ENCODE results near the gene PRRT3. TPM values are rescaled to one million over a fixed set of nuclear protein-coding genes. Genes with fewer than 3 reads are reported as not detected.
A peak's percentile ranks its signal among the peaks of the same experiment; 100 is the strongest.

PRRT3 gene
- 10.4 and 11.4 TPM in 2 replicates for total RNA-seq
- long read RNA-seq, result 0 reads

GRCh38 chr3:9951962-9952805 is at the start of gene PRRT3:
Gene PRRT3, minus strand, starts transcription at chr3:9952408. Its CDS starts 2,293 bp downstream, at chr3:9950115.
- TF ChIP-seq, protein P1, sequence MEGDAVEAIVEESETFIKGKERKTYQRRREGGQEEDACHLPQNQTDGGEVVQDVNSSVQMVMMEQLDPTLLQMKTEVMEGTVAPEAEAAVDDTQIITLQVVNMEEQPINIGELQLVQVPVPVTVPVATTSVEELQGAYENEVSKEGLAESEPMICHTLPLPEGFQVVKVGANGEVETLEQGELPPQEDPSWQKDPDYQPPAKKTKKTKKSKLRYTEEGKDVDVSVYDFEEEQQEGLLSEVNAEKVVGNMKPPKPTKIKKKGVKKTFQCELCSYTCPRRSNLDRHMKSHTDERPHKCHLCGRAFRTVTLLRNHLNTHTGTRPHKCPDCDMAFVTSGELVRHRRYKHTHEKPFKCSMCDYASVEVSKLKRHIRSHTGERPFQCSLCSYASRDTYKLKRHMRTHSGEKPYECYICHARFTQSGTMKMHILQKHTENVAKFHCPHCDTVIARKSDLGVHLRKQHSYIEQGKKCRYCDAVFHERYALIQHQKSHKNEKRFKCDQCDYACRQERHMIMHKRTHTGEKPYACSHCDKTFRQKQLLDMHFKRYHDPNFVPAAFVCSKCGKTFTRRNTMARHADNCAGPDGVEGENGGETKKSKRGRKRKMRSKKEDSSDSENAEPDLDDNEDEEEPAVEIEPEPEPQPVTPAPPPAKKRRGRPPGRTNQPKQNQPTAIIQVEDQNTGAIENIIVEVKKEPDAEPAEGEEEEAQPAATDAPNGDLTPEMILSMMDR (IDR thresholded peaks at IDR 0.05; ENCODE audit: unreplicated experiment), result no peak
- H3K36me3 Mint-ChIP-seq (ENCODE audit: insufficient read depth), result no peaks in the 10 kb centered on the region
- peak within 1 kb of the TSS; percentile 75 for H3K4me3 Mint-ChIP-seq (ENCODE audit: low read depth)
- H3K27ac Mint-ChIP-seq, result no peak within 1 kb of the TSS
- peaks cover 16% of the 10 kb centered on the region for H3K27me3 Mint-ChIP-seq
- DNase-seq (ENCODE audit: low spot score, unreplicated experiment), result no peak
- no peaks in the 10 kb centered on the region for H3K9me3 Mint-ChIP-seq (ENCODE audit: low read depth)
- H3K4me1 Mint-ChIP-seq (ENCODE audit: low read depth), result peaks cover 4% of the 10 kb centered on the region

- peaks cover 5% of the 10 kb centered on the region for H3K36me3 Mint-ChIP-seq (ENCODE audit: insufficient read depth)
- TF ChIP-seq, protein P1 (IDR thresholded peaks at IDR 0.05; ENCODE audit: unreplicated experiment), result no peak
- H3K27ac Mint-ChIP-seq, result no peak overlapping the region
- no peaks in the 10 kb centered on the region for H3K9me3 Mint-ChIP-seq (ENCODE audit: low read depth)
- H3K4me1 Mint-ChIP-seq (ENCODE audit: low read depth), result no peaks in the 10 kb centered on the region
- H3K27me3 Mint-ChIP-seq, result no peaks in the 10 kb centered on the region
- DNase-seq (ENCODE audit: low spot score, unreplicated experiment), result no peak
- H3K4me3 Mint-ChIP-seq (ENCODE audit: low read depth), result no peak overlapping the region
These were observed 48.5 kb upstream of the PRRT3 start for GRCh38 chr3:10000686-10001085.

DNA sequence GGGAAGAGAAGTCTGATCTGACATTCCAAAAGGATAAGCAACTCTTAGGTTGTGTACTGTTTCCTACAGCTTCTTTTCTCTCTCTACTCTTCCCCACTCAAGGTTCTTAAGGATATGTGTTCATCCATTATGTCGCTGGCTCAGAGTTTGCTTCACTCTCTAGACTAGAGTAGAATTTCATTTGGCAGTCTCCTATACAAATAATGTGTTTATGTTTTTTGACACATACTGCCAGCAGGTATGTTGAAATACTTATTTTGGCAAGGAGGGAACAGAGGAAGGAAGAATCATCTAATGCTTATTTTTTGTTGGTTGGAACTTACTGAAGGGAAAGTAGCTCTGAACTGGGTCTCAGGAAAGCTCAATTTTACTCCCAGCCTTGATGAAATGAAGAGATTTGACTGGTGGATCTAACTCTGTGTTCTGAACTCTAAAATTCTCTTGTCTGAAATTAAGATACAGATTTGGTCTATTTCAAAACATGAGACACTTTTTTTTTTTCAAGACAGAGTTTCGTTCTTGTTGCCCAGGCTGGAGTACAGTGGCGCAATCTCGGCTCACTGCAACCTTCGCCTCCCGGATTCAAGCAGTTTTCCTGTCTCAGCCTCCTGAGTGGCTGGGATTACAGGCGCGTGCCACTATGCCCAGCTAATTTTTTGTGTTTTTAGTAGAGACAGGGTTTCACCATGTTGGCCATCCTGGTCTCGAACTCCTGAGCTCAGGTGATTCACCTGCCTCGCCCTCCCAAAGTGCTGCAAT is 42.1 kb upstream of the PRRT3 start:
- Mint-ChIP-seq H3K4me1 (ENCODE audit: low read depth) (no peaks in the 10 kb centered on the region), H3K27ac (no peak overlapping the region), H3K27me3 (no peaks in the 10 kb centered on the region), H3K36me3 (ENCODE audit: insufficient read depth) (no peaks in the 10 kb centered on the region), H3K4me3 (ENCODE audit: low read depth) (no peak overlapping the region), H3K9me3 (ENCODE audit: low read depth) (no peaks in the 10 kb centered on the region)
- TF ChIP-seq, protein P1 (IDR thresholded peaks at IDR 0.05; ENCODE audit: unreplicated experiment), result no peak
- no peak for DNase-seq (ENCODE audit: low spot score, unreplicated experiment)

DNA sequence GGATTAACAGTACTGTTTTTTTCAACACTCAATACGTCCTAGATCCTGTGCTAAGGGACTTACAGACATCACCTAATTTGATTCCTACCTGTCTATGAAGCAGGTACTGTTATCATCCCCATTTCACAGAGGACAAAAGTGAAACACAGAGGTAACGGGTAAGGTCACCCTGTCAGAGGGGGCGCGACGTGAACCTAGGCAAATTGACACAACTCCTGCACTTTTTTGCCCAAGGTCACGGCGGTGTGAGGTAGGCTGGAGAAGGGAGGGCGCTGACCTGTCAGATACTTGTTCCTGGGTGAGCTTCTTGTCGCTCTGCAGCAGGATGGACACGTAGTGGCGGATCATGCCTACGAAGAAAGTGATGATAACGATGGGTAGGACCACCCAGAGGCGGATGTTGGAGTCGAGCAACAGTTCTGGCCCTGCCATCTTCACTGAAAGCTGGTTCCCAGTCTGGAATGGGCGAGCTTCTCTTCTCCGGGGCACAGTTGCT is 34.1 kb upstream of the PRRT3 start:
- Mint-ChIP-seq H3K4me3 (ENCODE audit: low read depth) (peak overlapping the region; percentile 97), H3K27me3 (no peaks in the 10 kb centered on the region), H3K9me3 (ENCODE audit: low read depth) (no peaks in the 10 kb centered on the region), H3K27ac (peak overlapping the region; percentile 98), H3K36me3 (ENCODE audit: insufficient read depth) (no peaks in the 10 kb centered on the region), H3K4me1 (ENCODE audit: low read depth) (peaks cover 14% of the 10 kb centered on the region)
- no peak for DNase-seq (ENCODE audit: low spot score, unreplicated experiment)
- TF ChIP-seq, protein P1 (IDR thresholded peaks at IDR 0.05; ENCODE audit: unreplicated experiment), result no peak

DNA sequence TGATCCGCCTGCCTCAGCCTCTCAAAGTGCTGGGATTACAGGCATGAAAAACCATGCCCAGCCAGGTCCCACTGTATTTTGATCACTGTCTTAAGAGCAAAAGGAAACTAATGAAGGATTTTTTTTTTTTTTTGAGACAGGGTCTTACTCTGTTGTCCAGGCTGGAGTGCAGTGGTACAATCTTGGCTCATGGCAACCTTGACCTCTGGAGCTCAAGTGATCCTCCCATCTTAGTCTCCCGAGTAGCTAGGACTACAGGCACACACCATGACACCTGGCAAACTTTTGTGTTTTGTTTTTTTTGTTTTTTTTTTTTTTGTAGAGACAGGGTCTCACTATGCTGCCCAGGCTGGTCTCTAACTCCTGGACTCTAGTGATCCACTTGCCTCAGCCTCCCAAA is 28.0 kb upstream of the PRRT3 start:
- TF ChIP-seq, protein P1 (IDR thresholded peaks at IDR 0.05; ENCODE audit: unreplicated experiment), result no peak
- Mint-ChIP-seq H3K4me1 (ENCODE audit: low read depth) (no peaks in the 10 kb centered on the region), H3K27me3 (no peaks in the 10 kb centered on the region), H3K27ac (no peak overlapping the region), H3K36me3 (ENCODE audit: insufficient read depth) (peaks cover 12% of the 10 kb centered on the region), H3K9me3 (ENCODE audit: low read depth) (no peaks in the 10 kb centered on the region), H3K4me3 (ENCODE audit: low read depth) (no peak overlapping the region)
- no peak for DNase-seq (ENCODE audit: low spot score, unreplicated experiment)

Measured in progenitor cell of endocrine pancreas (in vitro differentiated cells).